Measurements from ENCODE around the gene TRABD2B. TPM values are rescaled to one million over a fixed set of nuclear protein-coding genes. Genes with fewer than 3 reads are reported as not detected.

TRABD2B gene
- total and polyA plus RNA-seq, 2 donors (not counting 3 experiments of a cell fraction or from before 2014, with no cell fraction given), result not detected

DNA sequence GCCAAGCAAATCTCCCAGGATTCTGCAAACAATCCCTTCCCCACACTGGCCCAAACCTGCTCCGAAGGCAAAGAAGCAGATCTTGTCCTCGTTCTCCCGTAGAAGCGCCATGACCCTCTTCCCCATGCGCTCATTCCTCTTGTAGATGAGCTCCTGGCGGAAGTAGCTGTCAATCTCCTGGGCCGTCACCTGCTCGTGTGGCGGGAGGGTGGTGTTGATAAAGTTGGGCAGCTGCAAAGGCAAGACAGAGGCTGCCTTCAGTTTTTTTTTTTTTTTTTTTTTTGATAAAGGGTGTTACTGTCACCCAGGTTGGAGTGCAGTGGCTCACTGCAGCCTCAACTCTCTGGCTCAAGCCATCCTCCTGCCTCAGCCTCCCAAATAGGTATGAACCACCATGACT, 202.7 kb downstream of the TRABD2B start:
- H3K79me2 ChIP-seq (ENCODE audit: control insufficient read depth, insufficient read depth, low read length), result no peaks in the 10 kb centered on the region
- H3K4me2 ChIP-seq (ENCODE audit: insufficient read depth, low read length), result no peak overlapping the region
- CTCF ChIA-PET, result no interaction called here
- no peak overlapping the region for H3K4me3 ChIP-seq (replicated peaks in 1 of 3; ENCODE audit: insufficient read depth in 1 of 3, low read depth in 1 of 3, low read length in 3 of 3)
- H3K27me3 ChIP-seq (ENCODE audit: control insufficient read depth in 2 of 2, insufficient read depth in 2 of 2, low read length in 2 of 2), result no peaks in the 10 kb centered on the region
- dilution Hi-C loops (cut with MboI; ENCODE audit: extremely low pct_ligation_motif_present, low sequenced_read_pairs) (no loop called here), intact Hi-C loops (cut with micrococcal nuclease) (no loop called here)
- H3K9ac ChIP-seq (replicated peaks; ENCODE audit: extremely low read depth, insufficient read depth, low read length), result no peak overlapping the region
- no peak for DNase-seq (ENCODE audit: low read depth, low spot score)
- H3K27ac ChIP-seq (ENCODE audit: insufficient read depth, low read depth, low read length), result no peak overlapping the region
- FAIRE-seq, result no peak
- no peaks in the 10 kb centered on the region for H3K9me3 ChIP-seq (replicated peaks; ENCODE audit: control insufficient read depth, insufficient read depth, low read length)
- H4K20me1 ChIP-seq (replicated peaks; ENCODE audit: control insufficient read depth, extremely low read depth, insufficient read depth, low read length), result no peaks in the 10 kb centered on the region
- H3K9me1 ChIP-seq (replicated peaks; ENCODE audit: control insufficient read depth, extremely low read depth, insufficient read depth, low read length), result no peaks in the 10 kb centered on the region
- H3K36me3 ChIP-seq (ENCODE audit: control insufficient read depth in 2 of 2, extremely low read depth in 1 of 2, insufficient read depth in 2 of 2, low read length in 2 of 2), result no peaks in the 10 kb centered on the region
- no peaks in the 10 kb centered on the region for H3K4me1 ChIP-seq (ENCODE audit: control insufficient read depth, extremely low read depth, insufficient read depth, low read length)
- no TSS peak for BruUV-seq (replicated peaks)
- no peak for TF ChIP-seq GATA2 (IDR thresholded peaks at IDR 0.05; ENCODE audit: insufficient read depth, insufficient read length, low read depth, low read length)
- TF ChIP-seq, protein P1, sequence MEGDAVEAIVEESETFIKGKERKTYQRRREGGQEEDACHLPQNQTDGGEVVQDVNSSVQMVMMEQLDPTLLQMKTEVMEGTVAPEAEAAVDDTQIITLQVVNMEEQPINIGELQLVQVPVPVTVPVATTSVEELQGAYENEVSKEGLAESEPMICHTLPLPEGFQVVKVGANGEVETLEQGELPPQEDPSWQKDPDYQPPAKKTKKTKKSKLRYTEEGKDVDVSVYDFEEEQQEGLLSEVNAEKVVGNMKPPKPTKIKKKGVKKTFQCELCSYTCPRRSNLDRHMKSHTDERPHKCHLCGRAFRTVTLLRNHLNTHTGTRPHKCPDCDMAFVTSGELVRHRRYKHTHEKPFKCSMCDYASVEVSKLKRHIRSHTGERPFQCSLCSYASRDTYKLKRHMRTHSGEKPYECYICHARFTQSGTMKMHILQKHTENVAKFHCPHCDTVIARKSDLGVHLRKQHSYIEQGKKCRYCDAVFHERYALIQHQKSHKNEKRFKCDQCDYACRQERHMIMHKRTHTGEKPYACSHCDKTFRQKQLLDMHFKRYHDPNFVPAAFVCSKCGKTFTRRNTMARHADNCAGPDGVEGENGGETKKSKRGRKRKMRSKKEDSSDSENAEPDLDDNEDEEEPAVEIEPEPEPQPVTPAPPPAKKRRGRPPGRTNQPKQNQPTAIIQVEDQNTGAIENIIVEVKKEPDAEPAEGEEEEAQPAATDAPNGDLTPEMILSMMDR (IDR thresholded peaks at IDR 0.05; ENCODE audit: extremely low read depth in 1 of 2, insufficient read depth in 1 of 2, low read depth in 1 of 2, low read length in 2 of 2), result no peak
- no peak for TF ChIP-seq MYC (IDR thresholded peaks at IDR 0.05; ENCODE audit: low read depth, low read length)
- TF ChIP-seq JUN (IDR thresholded peaks at IDR 0.05; ENCODE audit: borderline replicate concordance, insufficient read depth, insufficient read length, low read depth), result no peak
- TF ChIP-seq MAX (IDR thresholded peaks at IDR 0.05; ENCODE audit: insufficient read depth, insufficient read length), result no peak
- TF ChIP-seq EZH2 (IDR thresholded peaks at IDR 0.05; ENCODE audit: borderline replicate concordance, low read depth, low read length, severe bottlenecking), result no peak
- TF ChIP-seq FOS (IDR thresholded peaks at IDR 0.05; ENCODE audit: borderline replicate concordance, insufficient read depth, low read length), result no peak
- no peak for TF ChIP-seq POLR2A (IDR thresholded peaks at IDR 0.05; ENCODE audit: low read depth, low read length)
- no peak for TF ChIP-seq POLR2AphosphoS5 (IDR thresholded peaks at IDR 0.05; ENCODE audit: insufficient read depth, low read depth, low read length)
- H2AFZ ChIP-seq (ENCODE audit: low read depth, low read length), result no peak overlapping the region
- POLR2A ChIA-PET, result no interaction called here
